Germinal center (tissue), 1 donor: ENCODE data around the gene COL17A1.

ENCODE experiments used
- DNase-seq: peaks from one replicate; pipeline ENCODE4 v3.0.0; 2012; ENCODE audit warnings: mixed read lengths, low spot score

COL17A1 gene

GRCh38 chr10:104098358-104098925 lies 12.8 kb upstream of the COL17A1 start:
- no peak for DNase-seq

- DNase-seq = no peak
Observed at GRCh38 chr10:104096692-104097091, 11.0 kb upstream of the COL17A1 start.

GRCh38 chr10:104092749-104093148 lies 7.1 kb upstream of the COL17A1 start:
- DNase-seq = no peak

GRCh38 chr10:104090611-104091010 lies 4.9 kb upstream of the COL17A1 start:
- DNase-seq = no peak

GRCh38 chr10:104089621-104090020 lies 3.9 kb upstream of the COL17A1 start:
- DNase-seq = no peak

GRCh38 chr10:104088239-104088638 lies 2.6 kb upstream of the COL17A1 start:
- no peak for DNase-seq

- DNase-seq = no peak
Observed at GRCh38 chr10:104084482-104085142, 1.1 kb downstream of the COL17A1 start.

GRCh38 chr10:104081998-104082397 lies 3.7 kb downstream of the COL17A1 start:
- DNase-seq = no peak

- DNase-seq = peak; percentile 13
Observed at GRCh38 chr10:104080762-104081161, 4.9 kb downstream of the COL17A1 start.

GRCh38 chr10:104077663-104078151 lies 8.0 kb downstream of the COL17A1 start:
- no peak for DNase-seq

GRCh38 chr10:104077247-104077646 lies 8.4 kb downstream of the COL17A1 start:
- no peak for DNase-seq

- DNase-seq = no peak
Observed at GRCh38 chr10:104076743-104077160, 8.9 kb downstream of the COL17A1 start.

GRCh38 chr10:104074505-104074904 lies 11.2 kb downstream of the COL17A1 start:
- DNase-seq = no peak

GRCh38 chr10:104072786-104073185 lies 12.9 kb downstream of the COL17A1 start:
- no peak for DNase-seq

GRCh38 chr10:104069613-104070012 lies 16.1 kb downstream of the COL17A1 start:
- DNase-seq = no peak

GRCh38 chr10:104067525-104067924 lies 18.2 kb downstream of the COL17A1 start:
- DNase-seq = no peak

GRCh38 chr10:104066945-104067344 lies 18.7 kb downstream of the COL17A1 start:
- DNase-seq = no peak

GRCh38 chr10:104065748-104066147 lies 19.9 kb downstream of the COL17A1 start:
- no peak for DNase-seq

- no peak for DNase-seq
Observed at GRCh38 chr10:104061196-104061595, 24.5 kb downstream of the COL17A1 start.

GRCh38 chr10:104059364-104059763 lies 26.3 kb downstream of the COL17A1 start:
- no peak for DNase-seq

- no peak for DNase-seq
Observed at GRCh38 chr10:104057717-104058116, 28.0 kb downstream of the COL17A1 start.

GRCh38 chr10:104056619-104057273 lies 28.9 kb downstream of the COL17A1 start:
- no peak for DNase-seq

GRCh38 chr10:104054430-104054829 lies 31.2 kb downstream of the COL17A1 start:
- no peak for DNase-seq
